ENCODE results near the gene CCDC136.

- no peak for TF ChIP-seq CTCF (IDR thresholded peaks at IDR 0.05)
- TF ChIP-seq POLR2A (IDR thresholded peaks at IDR 0.05), result no peak
These were observed 46.5 kb downstream of the CCDC136 start for GRCh38 chr7:128838109-128838779.
